ENCODE measurements around the gene ARHGAP24.

The ARHGAP24 gene

GRCh38 chr4:86044593-86044985 lies 569.6 kb downstream of the ARHGAP24 start:
- no peaks in the 10 kb centered on the region for H3K36me3 ChIP-seq (ENCODE audit: control insufficient read depth in 2 of 2, insufficient read depth in 2 of 2, low read length in 2 of 2)
- no peaks in the 10 kb centered on the region for H3K9me3 ChIP-seq (ENCODE audit: control insufficient read depth in 2 of 2, low read length in 2 of 2)
- no peaks in the 10 kb centered on the region for H3K27me3 ChIP-seq (ENCODE audit: control insufficient read depth in 2 of 2, insufficient read depth in 2 of 2, low read length in 2 of 2)
- H3K27ac ChIP-seq (ENCODE audit: low read depth in 2 of 2, low read length in 2 of 2): no peak overlapping the region
- no peak overlapping the region for H3K4me3 ChIP-seq (ENCODE audit: low read length in 2 of 2)
- no peaks in the 10 kb centered on the region for H3K4me1 ChIP-seq (ENCODE audit: control insufficient read depth in 2 of 2, insufficient read depth in 2 of 2, low read length in 2 of 2)
- H3K9ac ChIP-seq (ENCODE audit: low read depth in 1 of 2, low read length in 2 of 2): no peak overlapping the region

GRCh38 chr4:86048426-86048825 lies 573.5 kb downstream of the ARHGAP24 start:
- H3K9me3 ChIP-seq (ENCODE audit: control insufficient read depth in 2 of 2, low read length in 2 of 2): no peaks in the 10 kb centered on the region
- H3K27me3 ChIP-seq (ENCODE audit: control insufficient read depth in 2 of 2, insufficient read depth in 2 of 2, low read length in 2 of 2): no peaks in the 10 kb centered on the region
- H3K4me1 ChIP-seq (ENCODE audit: control insufficient read depth in 2 of 2, insufficient read depth in 2 of 2, low read length in 2 of 2): no peaks in the 10 kb centered on the region
- no peak overlapping the region for H3K27ac ChIP-seq (ENCODE audit: low read depth in 2 of 2, low read length in 2 of 2)
- no peak overlapping the region for H3K4me3 ChIP-seq (ENCODE audit: low read length in 2 of 2)
- no peak overlapping the region for H3K9ac ChIP-seq (ENCODE audit: low read depth in 1 of 2, low read length in 2 of 2)
- H3K36me3 ChIP-seq (ENCODE audit: control insufficient read depth in 2 of 2, insufficient read depth in 2 of 2, low read length in 2 of 2): no peaks in the 10 kb centered on the region

GRCh38 chr4:86050496-86050895 lies 575.5 kb downstream of the ARHGAP24 start:
- Histone ChIP-seq H3K4me1 (ENCODE audit: control insufficient read depth in 2 of 2, insufficient read depth in 2 of 2, low read length in 2 of 2) (no peaks in the 10 kb centered on the region), H3K36me3 (ENCODE audit: control insufficient read depth in 2 of 2, insufficient read depth in 2 of 2, low read length in 2 of 2) (no peaks in the 10 kb centered on the region), H3K4me3 (ENCODE audit: low read length in 2 of 2) (no peak overlapping the region), H3K9me3 (ENCODE audit: control insufficient read depth in 2 of 2, low read length in 2 of 2) (no peaks in the 10 kb centered on the region), H3K9ac (ENCODE audit: low read depth in 1 of 2, low read length in 2 of 2) (no peak overlapping the region), H3K27me3 (ENCODE audit: control insufficient read depth in 2 of 2, insufficient read depth in 2 of 2, low read length in 2 of 2) (no peaks in the 10 kb centered on the region), H3K27ac (ENCODE audit: low read depth in 2 of 2, low read length in 2 of 2) (no peak overlapping the region)

Data from mucosa of rectum (tissue), 2 donors.